ENCODE data around the gene FOXK2. TPM values are rescaled to one million over a fixed set of nuclear protein-coding genes. Genes with fewer than 3 reads are reported as not detected.

FOXK2 gene
- total and polyA plus RNA-seq, 2 of the 8 experiments (the other 6 are each of a cell fraction or from before 2014, with no cell fraction given) = 34.7 to 64.9 TPM

DNA sequence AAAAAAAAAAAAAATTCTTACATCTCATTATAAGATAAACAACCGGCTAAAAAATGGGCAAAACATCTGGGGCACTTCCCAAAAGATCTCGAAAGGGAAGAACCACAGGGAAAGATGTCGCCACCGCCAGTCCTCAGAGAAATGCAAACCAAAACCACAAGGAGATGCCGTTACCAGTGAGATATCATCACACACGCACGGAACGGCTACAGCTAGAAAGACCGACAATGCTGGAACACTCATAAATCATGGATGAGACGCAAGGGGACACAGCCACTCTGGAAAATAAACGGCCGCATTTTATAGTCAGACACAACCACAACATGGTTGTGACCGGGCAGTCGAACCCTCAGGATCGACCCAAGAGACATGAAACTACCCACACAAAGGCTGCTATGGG is 104.2 kb downstream of the FOXK2 start:
- 94% methylated on average over 15 of the region's 15 CpGs; no CpG with 5 or more reads in 1 of the 2 experiments for WGBS, 2 experiments (ENCODE audit: extremely low coverage in 1 of 2, insufficient coverage in 1 of 2, insufficient read length in 1 of 2, insufficient replicate concordance in 2 of 2, low coverage in 1 of 2, low lambda C conversion rate in 2 of 2, missing lambda C conversion rate in 1 of 2)
- Histone ChIP-seq H4K91ac (replicated peaks; ENCODE audit: insufficient read length, low read length) (no peak overlapping the region), H3K23ac (ENCODE audit: insufficient read length) (no peak overlapping the region), H3K4me2 (ENCODE audit: insufficient read depth in 1 of 2, low read depth in 2 of 2, low read length in 2 of 2) (no peak overlapping the region), H2AFZ (ENCODE audit: low read length) (no peak overlapping the region), H3K23me2 (ENCODE audit: low read depth, low read length) (no peaks in the 10 kb centered on the region; the same call in 1 of the 2 replicates), H3K4me3 (ENCODE audit: extremely low read depth in 1 of 4, insufficient read depth in 2 of 4, low read depth in 3 of 4, low read length in 4 of 4) (no peak overlapping the region), H3K27ac (ENCODE audit: low read depth, low read length) (no peak overlapping the region), H3K36me3 (ENCODE audit: control insufficient read depth in 2 of 4, insufficient read depth in 4 of 4, low read length in 3 of 4) (peaks cover 16 to 57% (median 30%) of the 10 kb centered on the region in 4 experiments), H4K20me1 (replicated peaks in 1 of 2; ENCODE audit: control insufficient read depth in 1 of 2, insufficient read depth in 2 of 2, low read length in 2 of 2) (peaks cover 5 to 14% of the 10 kb centered on the region in 2 experiments), H2BK20ac (ENCODE audit: low read length) (no peak overlapping the region), H2BK120ac (replicated peaks; ENCODE audit: low read depth, low read length) (no peak overlapping the region), H2BK12ac (ENCODE audit: low read depth, low read length) (no peak overlapping the region), H3K18ac (ENCODE audit: extremely low read depth, low read length) (no peak overlapping the region), H3K4ac (replicated peaks; ENCODE audit: insufficient read length, low read depth, low read length) (no peak overlapping the region), H3K4me1 (replicated peaks in 1 of 4; ENCODE audit: control insufficient read depth in 3 of 4, insufficient read depth in 4 of 4, low read length in 3 of 4) (no peaks in the 10 kb centered on the region), H3K9ac (replicated peaks in 1 of 4; ENCODE audit: extremely low read depth in 1 of 4, low read depth in 3 of 4, low read length in 3 of 4) (no peak overlapping the region), H2BK5ac (ENCODE audit: low read depth, low read length) (no peak overlapping the region), H4K8ac (ENCODE audit: extremely low read depth, insufficient read depth, low read length) (no peak overlapping the region), H3K79me1 (ENCODE audit: low read depth, low read length) (peaks cover 4% of the 10 kb centered on the region; the same call in 1 of the 2 replicates), H3K79me2 (ENCODE audit: control insufficient read depth in 1 of 2, insufficient read depth in 2 of 2, low read length in 2 of 2) (no peaks in the 10 kb centered on the region; a peak in 2 of 4 replicates), H2AK5ac (ENCODE audit: low read depth, low read length) (no peak overlapping the region), H3K14ac (ENCODE audit: insufficient read length) (no peak overlapping the region), H2BK15ac (ENCODE audit: low read length) (no peak overlapping the region), H3K27me3 (replicated peaks in 1 of 4; ENCODE audit: control insufficient read depth in 3 of 4, extremely low read depth in 1 of 4, insufficient read depth in 3 of 4, low read length in 3 of 4) (no peaks in the 10 kb centered on the region), H4K5ac (ENCODE audit: insufficient read length, low read depth, low read length) (no peak overlapping the region), H3K56ac (replicated peaks; ENCODE audit: insufficient read length, low read depth, low read length) (no peak overlapping the region), H3K9me3 (ENCODE audit: insufficient read depth in 2 of 2, low read depth in 1 of 2, low read length in 1 of 2) (no peaks in the 10 kb centered on the region)
- FAIRE-seq (no peak), DNase-seq (ENCODE audit: low read depth in 1 of 2, low spot score in 2 of 2) (no peak)
- CTCF ChIA-PET (ENCODE audit: partially characterized antibody) = no interaction called here
- POLR2A ChIA-PET (ENCODE audit: partially characterized antibody) = interaction anchor here (1.0 kb wide), 1 partner anchor 18 kb away, joined by 3 read pairs; no protein-coding TSS in a partner anchor
- TF ChIP-seq RXRA (IDR thresholded peaks at IDR 0.05; ENCODE audit: insufficient read depth, low read depth, low read length) (no peak), KDM5A (IDR thresholded peaks at IDR 0.05; ENCODE audit: low read length) (no peak), GTF2F1 (IDR thresholded peaks at IDR 0.05; ENCODE audit: borderline replicate concordance, low read depth, low read length) (no peak), CHD2 (IDR thresholded peaks at IDR 0.05; ENCODE audit: low read length) (no peak), PHF8 (conservative IDR thresholded peaks at IDR 0.05; ENCODE audit: low read depth, low read length) (no peak), RAD21 (IDR thresholded peaks at IDR 0.05 in 1 of 2, conservative IDR thresholded peaks at IDR 0.05 in 1 of 2; ENCODE audit: low read depth in 2 of 2, low read length in 2 of 2) (no peak), CBX8 (IDR thresholded peaks at IDR 0.05; ENCODE audit: borderline replicate concordance, low read depth, low read length) (no peak), SRF (IDR thresholded peaks at IDR 0.05; ENCODE audit: low read depth, low read length) (no peak), GABPA (IDR thresholded peaks at IDR 0.05; ENCODE audit: borderline replicate concordance, insufficient read depth, low read length) (no peak)
